Testis (tissue), 3 donors: ENCODE data around the gene BTG2. TPM values are rescaled to one million over a fixed set of nuclear protein-coding genes. Genes with fewer than 3 reads are reported as not detected.

Experiments used
- DNase-seq: peaks from one replicate; pipeline ENCODE4 v3.0.0-alpha.2; 2019
- H3K27ac ChIP-seq, 2 donors: fragments of 200-600 bp; sonication (generic); one replicate each; pipeline ENCODE4 v1.5.1; 2019
- H3K27me3 ChIP-seq: fragments of 200-600 bp; sonication (generic); one replicate; pipeline ENCODE4 v1.5.1; 2019
- H3K36me3 ChIP-seq: fragments of 200-600 bp; sonication (generic); one replicate; pipeline ENCODE4 v1.5.1; 2017; ENCODE audit warnings: low read depth; ENCODE audit errors: missing control alignments
- H3K4me1 ChIP-seq: fragments of 200-600 bp; sonication (generic); one replicate; pipeline ENCODE4 v1.5.1; 2019
- H3K4me3 ChIP-seq, 2 donors: fragments of 200-600 bp; sonication (generic); one replicate each; pipeline ENCODE4 v1.5.1; 2017 to 2019
- H3K9me3 ChIP-seq: fragments of 200-600 bp; sonication (generic); one replicate; pipeline ENCODE4 v1.5.1; 2017
- POLR2A ChIP-seq: fragments of 450-650 bp; IDR thresholded peaks from one replicate; pipeline ENCODE4 v1.6.1; 2017; ENCODE audit warnings: antibody characterized with exemption, mild to moderate bottlenecking, moderate library complexity
- WGBS, 2 donors: methylation state at CpG; one replicate each; pipeline ENCODE4 v1.1.5; 2018; 5-methylcytosine and 5-hydroxymethylcytosine counted together
- intact Hi-C: fragments of 100-400 bp; cut with DNase I; formaldehyde crosslinking; loops from one replicate; pipeline ENCODE4 v1.15.1; 2023; ENCODE audit warnings: low total_unique reads
- polyA plus RNA-seq: library from polyadenylated mRNA; stranded (reverse); fragments of 350-450 nt; fragmentation: Illumina TruSeq; extraction: RNeasy Lipid Tissue Mini Kit (QIAGEN cat#74804); gene quantifications from one replicate; pipeline ENCODE4 v1.2.3, GENCODE V29; 2014; ENCODE audit warnings: low read depth, low replicate concordance; ENCODE audit not compliant: insufficient read depth
- total RNA-seq, 2 donors: library from RNA; depleted of rRNA; stranded (reverse); fragments of >200 nt; gene quantifications; one replicate each; pipeline ENCODE4 v1.2.3, GENCODE V29; 2016
- TF ChIP-seq, protein P1 (sequence below), 3 experiments: fragments of 450-650 bp in 2 of 3; fragments of 200-600 bp in 1 of 3; sonication (generic) in 1 of 3; IDR thresholded peaks; one replicate each; pipeline ENCODE4 v1.5.1; 2016 to 2019; ENCODE audit warnings: antibody characterized with exemption in 3 of 3, mild to moderate bottlenecking in 2 of 3, moderate library complexity in 1 of 3

Gene BTG2
- total and polyA plus RNA-seq, 3 donors from 2014 or later: 14.5 to 25.4 (median 23.8) TPM

DNA sequence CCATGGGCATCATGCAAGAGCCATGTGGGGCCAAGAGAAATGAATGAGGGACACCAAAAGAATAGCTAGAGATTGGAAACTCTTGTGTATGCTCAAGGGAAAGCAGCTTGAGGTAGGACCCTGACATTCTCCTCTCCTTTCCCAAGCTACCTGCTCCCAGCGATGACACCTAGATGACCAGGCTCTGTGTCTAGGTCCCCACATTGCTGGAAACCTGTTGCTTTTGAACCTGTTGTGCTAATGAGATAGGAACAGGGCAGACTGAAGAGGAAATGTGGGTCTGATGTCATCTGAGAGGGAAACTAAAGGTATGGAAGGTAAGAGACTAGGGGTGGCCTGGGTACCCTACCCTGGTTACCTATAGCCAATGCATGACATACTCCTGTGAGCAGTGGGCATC is 43.8 kb downstream of the BTG2 start:
- intact Hi-C loops: loop anchor here (10.0 kb wide), 1 partner anchor 136 kb away; no protein-coding TSS in a partner anchor

DNA sequence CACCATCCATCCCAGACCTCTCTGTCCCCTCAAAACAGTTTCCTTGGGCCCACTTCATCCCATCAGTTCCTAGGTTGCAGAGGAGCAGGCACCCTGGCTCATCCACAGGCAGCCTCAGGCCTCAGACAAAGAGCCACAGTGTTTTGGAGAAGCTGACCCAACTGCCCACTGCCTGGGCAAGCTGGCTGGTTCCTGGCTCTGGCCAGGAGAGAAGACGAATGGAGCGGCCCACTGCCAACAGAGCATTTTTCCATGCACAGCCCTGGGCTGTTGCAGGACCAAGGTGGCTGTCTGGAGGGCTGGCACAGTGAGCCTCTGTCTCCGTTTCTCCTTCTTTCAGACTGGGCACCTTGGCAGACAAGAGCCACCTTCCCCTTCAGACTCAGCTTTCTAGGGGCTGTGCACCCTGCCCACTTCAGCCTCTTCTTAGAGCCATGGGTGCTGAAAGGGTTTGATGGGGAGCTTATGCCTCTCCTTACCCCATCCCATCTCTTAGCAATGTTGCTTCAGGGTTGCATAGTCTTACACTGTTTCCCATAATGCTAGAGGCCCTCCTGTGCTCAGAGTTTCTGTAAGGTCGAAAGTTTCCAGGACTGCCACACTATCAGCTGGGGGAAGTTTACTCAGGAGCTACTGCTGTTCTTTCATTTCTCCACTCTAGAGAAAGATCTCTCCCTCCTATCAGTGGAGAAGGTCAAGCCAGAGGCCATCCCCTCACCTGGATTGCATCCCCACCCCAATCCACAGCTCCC is 44.6 kb downstream of the BTG2 start:
- DNase-seq: no peak
- Histone ChIP-seq H3K4me3 (no peak overlapping the region), H3K27ac (no peak overlapping the region), H3K4me1 (no peaks in the 10 kb centered on the region), H3K27me3 (no peaks in the 10 kb centered on the region), H3K9me3 (no peaks in the 10 kb centered on the region), H3K36me3 (no peaks in the 10 kb centered on the region)
- intact Hi-C loops: loop anchor here (10.0 kb wide), 1 partner anchor 135 kb away; no protein-coding TSS in a partner anchor
- TF ChIP-seq, protein P1, sequence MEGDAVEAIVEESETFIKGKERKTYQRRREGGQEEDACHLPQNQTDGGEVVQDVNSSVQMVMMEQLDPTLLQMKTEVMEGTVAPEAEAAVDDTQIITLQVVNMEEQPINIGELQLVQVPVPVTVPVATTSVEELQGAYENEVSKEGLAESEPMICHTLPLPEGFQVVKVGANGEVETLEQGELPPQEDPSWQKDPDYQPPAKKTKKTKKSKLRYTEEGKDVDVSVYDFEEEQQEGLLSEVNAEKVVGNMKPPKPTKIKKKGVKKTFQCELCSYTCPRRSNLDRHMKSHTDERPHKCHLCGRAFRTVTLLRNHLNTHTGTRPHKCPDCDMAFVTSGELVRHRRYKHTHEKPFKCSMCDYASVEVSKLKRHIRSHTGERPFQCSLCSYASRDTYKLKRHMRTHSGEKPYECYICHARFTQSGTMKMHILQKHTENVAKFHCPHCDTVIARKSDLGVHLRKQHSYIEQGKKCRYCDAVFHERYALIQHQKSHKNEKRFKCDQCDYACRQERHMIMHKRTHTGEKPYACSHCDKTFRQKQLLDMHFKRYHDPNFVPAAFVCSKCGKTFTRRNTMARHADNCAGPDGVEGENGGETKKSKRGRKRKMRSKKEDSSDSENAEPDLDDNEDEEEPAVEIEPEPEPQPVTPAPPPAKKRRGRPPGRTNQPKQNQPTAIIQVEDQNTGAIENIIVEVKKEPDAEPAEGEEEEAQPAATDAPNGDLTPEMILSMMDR (IDR thresholded peaks at IDR 0.05): no peak
- TF ChIP-seq POLR2A: no peak
- WGBS, 2 donors: 57 to 78% methylated on average over 1 to 4 of the region's 4 CpGs

More for the DNA sequence above, 43.8 kb downstream of the BTG2 start:
- TF ChIP-seq, protein P1 (IDR thresholded peaks at IDR 0.05): no peak
- TF ChIP-seq POLR2A: no peak
- Histone ChIP-seq H3K9me3 (no peaks in the 10 kb centered on the region), H3K4me1 (no peaks in the 10 kb centered on the region), H3K27me3 (no peaks in the 10 kb centered on the region), H3K27ac (no peak overlapping the region), H3K4me3 (no peak overlapping the region), H3K36me3 (no peaks in the 10 kb centered on the region)
- DNase-seq: no peak
- 96 to 100% methylated on average over 1 of the region's 1 CpG for WGBS, 2 donors

DNA sequence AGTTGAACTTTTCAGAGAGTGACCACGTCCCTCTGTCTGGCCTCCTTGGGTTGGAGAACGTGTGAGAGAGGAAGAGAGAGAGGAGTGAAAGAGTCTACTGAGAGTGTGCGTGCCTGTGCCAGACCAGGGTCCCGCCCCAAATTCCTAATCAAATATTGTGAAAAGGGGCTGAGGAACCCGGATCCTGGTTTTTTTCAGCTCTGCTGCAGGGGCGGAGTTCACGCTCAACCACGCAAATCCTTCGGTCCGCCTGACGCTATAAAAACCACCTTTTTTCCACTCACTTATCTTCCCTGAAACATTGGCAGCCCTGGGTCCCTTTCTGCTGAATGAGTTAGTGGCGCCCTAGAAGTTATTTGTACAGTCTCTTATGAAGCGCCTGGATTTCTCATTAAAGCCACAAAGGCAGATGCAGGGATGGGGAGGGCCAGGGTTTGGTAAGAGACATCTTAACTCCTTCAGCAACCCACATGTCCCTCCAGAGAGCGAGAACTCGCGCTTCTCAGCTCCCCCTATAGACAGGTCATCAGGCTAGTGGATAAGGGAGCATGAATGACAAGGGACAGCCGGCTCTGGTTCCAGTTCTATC is 45.8 kb downstream of the BTG2 start, which contains the start of gene FMOD:
Gene FMOD, minus strand, starts transcription at position 86 of the 589 bp plus-strand sequence. CDS start 2,852 bp downstream, outside the sequence.
- H3K4me1 ChIP-seq: no peaks in the 10 kb centered on the region
- H3K27ac ChIP-seq: peak within 1 kb of the TSS in 1 of 2 donors; percentile 18
- no peaks in the 10 kb centered on the region for H3K9me3 ChIP-seq
- no peaks in the 10 kb centered on the region for H3K36me3 ChIP-seq
- intact Hi-C loops: no loop called here
- H3K4me3 ChIP-seq: peak within 1 kb of the TSS in 1 of 2 donors; percentile 6
- no peaks in the 10 kb centered on the region for H3K27me3 ChIP-seq
- TF ChIP-seq, protein P1 (IDR thresholded peaks at IDR 0.05): no peak
- no peak for TF ChIP-seq POLR2A
- peak; percentile 50 for DNase-seq
- WGBS, 2 donors: 31 to 36% methylated on average over 17 of the region's 17 CpGs

DNA sequence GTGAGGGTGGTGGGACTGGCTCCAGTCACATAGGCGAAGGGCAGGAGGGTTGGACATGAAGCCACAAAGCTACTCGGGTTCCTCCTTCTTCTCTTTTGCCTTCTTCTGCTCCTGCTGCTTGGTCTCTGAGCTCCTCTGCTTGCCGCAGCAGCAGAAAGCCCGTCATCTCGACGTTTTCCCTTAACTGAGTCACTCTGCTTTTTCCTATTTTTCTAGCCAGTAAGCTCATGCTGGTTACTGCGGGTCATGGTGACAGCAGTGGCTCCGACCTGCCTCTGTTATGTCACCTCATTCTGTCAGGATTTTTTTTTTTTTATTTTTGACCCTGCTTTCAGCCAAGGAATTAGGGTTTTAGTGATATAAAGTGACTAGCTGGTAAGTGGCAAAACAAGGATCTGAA is 48.2 kb downstream of the BTG2 start:
- no peak for TF ChIP-seq POLR2A
- TF ChIP-seq, protein P1 (IDR thresholded peaks at IDR 0.05): no peak
- no peak overlapping the region for H3K27ac ChIP-seq
- DNase-seq: no peak

More for the DNA sequence above, 48.2 kb downstream of the BTG2 start:
- Histone ChIP-seq H3K4me1 (no peaks in the 10 kb centered on the region), H3K9me3 (no peaks in the 10 kb centered on the region), H3K36me3 (no peaks in the 10 kb centered on the region), H3K4me3 (no peak overlapping the region), H3K27me3 (no peaks in the 10 kb centered on the region)
- WGBS, 2 donors: 88 to 90% methylated on average over 8 of the region's 8 CpGs
- intact Hi-C loops: no loop called here
